WTC11 (cell line): Measurements from ENCODE around the gene PEAR1.

Experiments used
- AFF4 ChIP-seq: sonication (generic); formaldehyde crosslinking; IDR thresholded peaks from 2 replicates; pipeline ENCODE4 v1.8.1; 2023; ENCODE audit warnings: mild to moderate bottlenecking, missing genetic modification reagents, borderline replicate concordance
- ARID4B ChIP-seq: sonication (generic); formaldehyde crosslinking; IDR thresholded peaks from 2 replicates; pipeline ENCODE4 v1.8.0; 2023; ENCODE audit warnings: missing genetic modification reagents, mild to moderate bottlenecking, borderline replicate concordance
- ATF3 ChIP-seq: sonication (generic); formaldehyde crosslinking; conservative IDR thresholded peaks from 2 replicates; pipeline ENCODE4 v1.8.1; 2022; ENCODE audit warnings: mild to moderate bottlenecking, missing genetic modification reagents
- CREB1 ChIP-seq: sonication (generic); formaldehyde crosslinking; IDR thresholded peaks from 2 replicates; pipeline ENCODE4 v1.8.0; 2023; ENCODE audit warnings: mild to moderate bottlenecking, missing genetic modification reagents
- CREM ChIP-seq: sonication (generic); formaldehyde crosslinking; IDR thresholded peaks from 2 replicates; pipeline ENCODE4 v1.8.1; 2022; ENCODE audit warnings: mild to moderate bottlenecking, missing genetic modification reagents, moderate library complexity
- ELF4 ChIP-seq: sonication (generic); formaldehyde crosslinking; IDR thresholded peaks from 2 replicates; pipeline ENCODE4 v1.8.1; 2022; ENCODE audit warnings: low read depth, mild to moderate bottlenecking, moderate library complexity, missing genetic modification reagents
- FOXK1 ChIP-seq: sonication (generic); formaldehyde crosslinking; IDR thresholded peaks from 2 replicates; pipeline ENCODE4 v1.8.0; 2022; ENCODE audit warnings: mild to moderate bottlenecking, moderate library complexity, missing genetic modification reagents
- GRHL2 ChIP-seq: fragments of 250-450 bp; sonication (Bioruptor Pico); IDR thresholded peaks from 2 replicates; pipeline ENCODE4 v1.8.0; 2022; ENCODE audit warnings: mild to moderate bottlenecking, moderate library complexity; ENCODE audit not compliant: insufficient replicate concordance, severe bottlenecking
- MXD4 ChIP-seq: fragments of 250-450 bp; sonication (Bioruptor Pico); IDR thresholded peaks from 2 replicates; pipeline ENCODE4 v1.8.0; 2021; ENCODE audit warnings: mild to moderate bottlenecking, moderate library complexity, borderline replicate concordance
- RELA ChIP-seq: sonication (generic); formaldehyde crosslinking; IDR thresholded peaks from 2 replicates; pipeline ENCODE4 v1.8.1; 2022; ENCODE audit warnings: missing genetic modification reagents, mild to moderate bottlenecking, borderline replicate concordance
- ZNF263 ChIP-seq: sonication (generic); formaldehyde crosslinking; IDR thresholded peaks from 2 replicates; pipeline ENCODE4 v1.8.1; 2022; ENCODE audit warnings: low read depth, mild to moderate bottlenecking, moderate library complexity, missing genetic modification reagents
- TF ChIP-seq, protein P1 (sequence below): fragments of 200-600 bp; IDR thresholded peaks from 2 replicates; pipeline ENCODE4 v1.8.0; 2022; ENCODE audit warnings: antibody characterized with exemption

DNA sequence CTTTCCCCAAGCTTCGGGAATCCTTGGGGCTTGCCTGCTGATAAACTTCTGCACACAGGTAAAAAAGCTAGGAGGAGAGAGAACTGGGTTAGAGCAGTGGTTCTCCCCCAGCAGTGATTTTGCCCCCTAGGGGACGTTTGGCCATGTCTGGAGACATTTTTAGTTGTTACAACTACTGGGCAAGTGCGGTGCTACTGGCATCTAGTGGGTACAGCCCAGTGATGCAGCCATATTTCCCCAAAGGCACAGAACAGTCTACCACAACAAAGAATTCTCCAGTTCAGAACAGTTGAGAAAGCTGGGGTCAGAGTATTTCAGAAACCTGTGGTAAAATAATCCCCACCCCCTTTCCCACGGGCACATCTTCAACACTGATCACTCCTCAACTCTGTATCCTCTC is 68.2 kb downstream of the PEAR1 start:
- TF ChIP-seq MXD4 (no peak), CREB1 (no peak), CREM (CRISPR knock-in tag) (no peak), ARID4B (no peak), ELF4 (no peak), GRHL2 (no peak), RELA (CRISPR knock-in tag) (no peak), AFF4 (CRISPR knock-in tag) (no peak), ATF3 (no peak), ZNF263 (CRISPR knock-in tag) (no peak), FOXK1 (CRISPR knock-in tag) (no peak)
- TF ChIP-seq, protein P1, sequence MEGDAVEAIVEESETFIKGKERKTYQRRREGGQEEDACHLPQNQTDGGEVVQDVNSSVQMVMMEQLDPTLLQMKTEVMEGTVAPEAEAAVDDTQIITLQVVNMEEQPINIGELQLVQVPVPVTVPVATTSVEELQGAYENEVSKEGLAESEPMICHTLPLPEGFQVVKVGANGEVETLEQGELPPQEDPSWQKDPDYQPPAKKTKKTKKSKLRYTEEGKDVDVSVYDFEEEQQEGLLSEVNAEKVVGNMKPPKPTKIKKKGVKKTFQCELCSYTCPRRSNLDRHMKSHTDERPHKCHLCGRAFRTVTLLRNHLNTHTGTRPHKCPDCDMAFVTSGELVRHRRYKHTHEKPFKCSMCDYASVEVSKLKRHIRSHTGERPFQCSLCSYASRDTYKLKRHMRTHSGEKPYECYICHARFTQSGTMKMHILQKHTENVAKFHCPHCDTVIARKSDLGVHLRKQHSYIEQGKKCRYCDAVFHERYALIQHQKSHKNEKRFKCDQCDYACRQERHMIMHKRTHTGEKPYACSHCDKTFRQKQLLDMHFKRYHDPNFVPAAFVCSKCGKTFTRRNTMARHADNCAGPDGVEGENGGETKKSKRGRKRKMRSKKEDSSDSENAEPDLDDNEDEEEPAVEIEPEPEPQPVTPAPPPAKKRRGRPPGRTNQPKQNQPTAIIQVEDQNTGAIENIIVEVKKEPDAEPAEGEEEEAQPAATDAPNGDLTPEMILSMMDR = no peak
